Skin of body (tissue), 3 donors: ENCODE results near the gene GNPNAT1. TPM values are rescaled to one million over a fixed set of nuclear protein-coding genes. Genes with fewer than 3 reads are reported as not detected.
"Not testable (repeated sequence)": the region's sequence is repeated elsewhere in the genome, so short reads cannot be mapped to it uniquely, and the experiment has no call there.

Experiments
- DNase-seq: peaks from one replicate; lab custom pipeline; 2025; lab: John Stamatoyannopoulos, UW
- small RNA-seq: library from RNA; depleted of rRNA; stranded (forward); fragments of <200 nt; gene quantifications from one replicate; pipeline ENCODE3, GENCODE V24; 2014; ENCODE audit warnings: low replicate concordance
- total RNA-seq: library from RNA; depleted of rRNA; stranded (reverse); fragments of >200 nt; gene quantifications from one replicate; pipeline ENCODE4 v1.2.3, GENCODE V29; 2014

GNPNAT1 gene
- total RNA-seq, 1 donor from 2014 or later, result 12.3 TPM

GRCh38 chr14:52729585-52729924, 61.9 kb downstream of the GNPNAT1 start:
- no peak for DNase-seq

- not testable (repeated sequence) for DNase-seq
Measured at GRCh38 chr14:52729035-52729434, 62.4 kb downstream of the GNPNAT1 start.

- not testable (repeated sequence) for DNase-seq
Measured at GRCh38 chr14:52727509-52727908, 63.9 kb downstream of the GNPNAT1 start.

Small RNA genes within 50 kb of the gene (small RNA-seq; reads per million reads assigned to genes)
- gene AL139317.2, result not detected

Other genes starting within 250 kb of the GNPNAT1 start
- 12.0 TPM for gene TXNDC16, start 239.1 kb downstream of the GNPNAT1 start, total RNA-seq
- gene GPR137C, start 238.8 kb downstream of the GNPNAT1 start, total RNA-seq, result 3.0 TPM
- gene ERO1A, start 96.0 kb downstream of the GNPNAT1 start, total RNA-seq, result 31.5 TPM
- gene PSMC6, start 84.4 kb downstream of the GNPNAT1 start, total RNA-seq, result 101 TPM
- 18.0 TPM for gene STYX, start 61.4 kb downstream of the GNPNAT1 start, total RNA-seq
- gene FERMT2, start 159.4 kb upstream of the GNPNAT1 start, total RNA-seq, result 95.0 TPM